Muscle of arm (tissue), 14 donors: Measurements from ENCODE around the gene FOSL2. TPM values are rescaled to one million over a fixed set of nuclear protein-coding genes. Genes with fewer than 3 reads are reported as not detected.

ENCODE experiments used
- DNase-seq: peaks from one replicate; pipeline ENCODE4 v3.0.0-alpha.2; 2013
- long read RNA-seq, 11 donors: transcript quantifications; one replicate each; lab custom pipeline, GENCODE V29; 2026
- polyA plus RNA-seq, 12 donors: library from polyadenylated mRNA; unstranded; fragments of 120-200 nt; gene quantifications; one replicate each; pipeline ENCODE4 v1.2.1, GENCODE V29; 2013; ENCODE audit not compliant: insufficient read length in 12 of 12

Gene FOSL2
- 10 to 100 TPM in 10 of 12 donors, 1 to 10 TPM in 1, not detected in 1; 9.8 to 65.4 (median 16.5) TPM for polyA plus RNA-seq
- long read RNA-seq, donor 1, full-length matches to known transcripts, result 8 of 22 reads
- long read RNA-seq, donor 1, partial matches to known transcripts, result 14 of 22 reads
- long read RNA-seq, donor 1, other reads (novel, unspliced or antisense), result 0 of 22 reads
- long read RNA-seq, donor 2, full-length matches to known transcripts, result 4 of 4 reads
- long read RNA-seq, donor 2, partial matches to known transcripts, result 0 of 4 reads
- long read RNA-seq, donor 2, other reads (novel, unspliced or antisense), result 0 of 4 reads
- long read RNA-seq, donor 3, full-length matches to known transcripts, result 3 of 3 reads
- long read RNA-seq, donor 3, partial matches to known transcripts, result 0 of 3 reads
- long read RNA-seq, donor 3, other reads (novel, unspliced or antisense), result 0 of 3 reads
- long read RNA-seq, donor 4, full-length matches to known transcripts, result 2 of 2 reads
- long read RNA-seq, donor 4, partial matches to known transcripts, result 0 of 2 reads
- long read RNA-seq, donor 4, other reads (novel, unspliced or antisense), result 0 of 2 reads
- long read RNA-seq, donor 5, full-length matches to known transcripts, result 8 of 8 reads
- long read RNA-seq, donor 5, partial matches to known transcripts, result 0 of 8 reads
- long read RNA-seq, donor 5, other reads (novel, unspliced or antisense), result 0 of 8 reads
- long read RNA-seq, donor 6, full-length matches to known transcripts, result 3 of 3 reads
- long read RNA-seq, donor 6, partial matches to known transcripts, result 0 of 3 reads
- long read RNA-seq, donor 6, other reads (novel, unspliced or antisense), result 0 of 3 reads
- long read RNA-seq, donor 7, full-length matches to known transcripts, result 1 of 1 reads
- long read RNA-seq, donor 7, partial matches to known transcripts, result 0 of 1 reads
- long read RNA-seq, donor 7, other reads (novel, unspliced or antisense), result 0 of 1 reads
- long read RNA-seq, donor 8, full-length matches to known transcripts, result 5 of 5 reads
- long read RNA-seq, donor 8, partial matches to known transcripts, result 0 of 5 reads
- long read RNA-seq, donor 8, other reads (novel, unspliced or antisense), result 0 of 5 reads
- long read RNA-seq, donor 9, full-length matches to known transcripts, result 8 of 8 reads
- long read RNA-seq, donor 9, partial matches to known transcripts, result 0 of 8 reads
- long read RNA-seq, donor 9, other reads (novel, unspliced or antisense), result 0 of 8 reads
- long read RNA-seq, donor 10, full-length matches to known transcripts, result 5 of 5 reads
- long read RNA-seq, donor 10, partial matches to known transcripts, result 0 of 5 reads
- long read RNA-seq, donor 10, other reads (novel, unspliced or antisense), result 0 of 5 reads
- long read RNA-seq, donor 11, result 0 reads

DNA sequence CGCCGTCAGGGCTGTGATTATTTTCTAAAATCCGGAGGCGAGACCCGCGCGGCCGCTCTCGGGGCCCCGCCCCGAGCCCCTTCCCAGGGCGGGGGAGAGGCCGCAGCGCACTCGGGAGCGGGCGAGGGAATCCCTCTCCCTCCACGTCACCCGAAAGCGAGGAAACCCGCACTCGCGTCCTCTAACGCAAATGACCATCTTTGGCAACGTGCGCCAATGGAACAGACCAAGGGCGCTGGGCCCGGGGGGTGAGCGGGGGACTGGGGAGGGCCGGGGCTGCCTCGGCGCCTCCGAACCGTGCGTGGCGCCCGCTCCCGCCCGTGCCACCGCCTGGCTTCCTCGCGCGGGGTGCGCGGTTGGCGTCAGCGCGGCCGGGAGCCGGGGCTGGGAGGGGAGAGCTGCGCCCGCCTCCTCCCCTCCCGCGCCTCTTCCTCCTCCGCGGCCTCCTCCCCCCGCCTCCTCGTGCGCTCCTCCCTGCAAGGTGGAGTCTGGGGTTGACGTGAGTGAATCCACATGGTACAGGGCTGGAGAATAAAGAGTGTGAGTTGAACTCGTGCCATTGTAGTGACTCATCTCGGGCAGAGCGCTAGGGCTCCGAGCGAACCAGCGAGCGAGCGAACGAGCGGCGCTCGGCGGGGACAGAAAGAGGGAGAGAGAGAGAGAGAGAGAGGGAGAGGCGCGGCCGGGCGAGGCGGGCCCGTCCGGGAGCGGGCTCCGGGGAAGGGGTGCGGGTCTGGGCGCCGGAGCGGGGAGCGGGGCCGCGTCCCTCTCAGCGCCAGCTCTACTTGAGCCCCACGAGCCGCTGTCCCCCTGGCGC is at the start of gene FOSL2:
Gene FOSL2, plus strand, starts transcription at position 562 of the 817 bp plus-strand sequence. CDS start 863 bp downstream, outside the sequence.
- peak; percentile 99 for DNase-seq

DNA sequence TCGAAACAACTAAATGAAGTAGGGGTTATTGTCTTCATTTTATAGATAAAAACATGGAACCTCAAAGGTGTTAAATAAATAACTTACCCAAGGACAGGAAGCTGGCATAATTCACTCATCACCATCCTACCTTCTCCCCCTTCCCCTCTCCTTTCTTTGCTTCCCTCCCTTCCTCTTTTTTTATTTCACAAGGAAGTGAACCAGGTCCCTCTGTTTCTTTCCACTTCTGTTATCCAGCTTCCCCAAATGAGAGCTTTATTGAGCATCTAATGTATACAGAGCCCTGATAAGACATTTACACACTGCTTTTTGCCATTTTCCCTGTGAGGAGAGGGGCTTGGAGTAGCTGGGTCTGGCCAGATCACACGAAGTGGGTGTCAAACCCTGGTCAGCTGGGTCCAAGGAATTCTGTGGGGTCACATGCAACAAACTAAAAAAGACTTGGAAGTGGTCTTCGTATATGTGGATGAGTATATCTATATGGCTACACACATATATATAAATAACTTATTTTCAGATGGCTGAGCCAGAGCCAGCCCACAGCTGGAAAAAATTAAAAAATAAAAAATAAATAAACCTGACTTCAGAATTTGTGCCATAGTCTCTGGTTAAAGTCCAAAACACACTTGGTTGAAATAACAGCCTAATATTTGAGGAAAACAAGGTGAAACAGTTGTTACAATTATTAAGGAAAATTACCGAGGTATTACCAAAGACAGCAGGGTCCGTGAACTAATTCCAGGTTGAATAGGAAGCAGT is 49.3 kb upstream of the FOSL2 start:
- no peak for DNase-seq

GRCh38 chr2:28343971-28344715 is 48.5 kb upstream of the FOSL2 start:
- DNase-seq, result no peak

- no peak for DNase-seq
Measured at GRCh38 chr2:28344756-28345373, 47.8 kb upstream of the FOSL2 start.

DNA sequence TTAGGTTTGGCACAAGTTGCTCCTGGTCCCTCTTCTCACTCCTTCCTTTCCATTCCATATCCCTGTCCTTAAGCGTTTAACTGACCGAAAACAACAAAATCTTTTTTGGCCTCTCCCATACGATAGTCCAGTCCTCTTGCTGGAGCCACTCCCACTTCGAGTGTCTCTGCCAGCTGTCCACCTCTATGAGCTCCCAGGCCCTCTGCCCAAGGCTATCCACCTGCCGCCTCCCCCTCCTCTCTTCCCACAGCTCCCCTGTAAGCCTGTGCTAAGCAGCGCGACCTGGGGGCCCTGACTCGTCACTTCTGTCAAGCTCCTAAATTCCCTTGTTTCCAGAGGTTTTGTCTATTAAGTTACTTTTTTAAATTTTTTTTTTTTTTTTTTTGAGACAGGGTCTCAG is 47.0 kb upstream of the FOSL2 start:
- no peak for DNase-seq

DNA sequence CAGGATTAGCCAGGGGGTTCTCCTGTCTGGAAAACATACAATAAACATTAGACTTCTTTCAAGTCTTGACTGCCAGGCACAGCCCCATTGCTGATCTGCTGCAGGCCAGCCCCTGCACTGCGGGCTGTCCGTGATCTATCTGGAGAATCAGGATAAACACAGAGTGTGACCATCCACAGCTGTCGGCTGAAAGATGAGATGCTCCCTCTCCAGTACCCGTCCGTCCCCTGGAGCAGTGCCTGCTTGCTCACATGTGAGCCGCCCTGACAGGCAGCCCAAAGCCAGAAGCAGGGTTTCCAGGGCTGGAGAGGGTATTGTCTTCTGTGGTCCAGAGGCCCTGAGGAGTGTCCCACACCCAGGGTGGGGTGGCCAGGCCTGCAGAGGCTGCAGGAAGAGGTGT is 46.1 kb upstream of the FOSL2 start:
- no peak for DNase-seq

GRCh38 chr2:28347193-28347592 is 45.5 kb upstream of the FOSL2 start:
- DNase-seq, result no peak

DNA sequence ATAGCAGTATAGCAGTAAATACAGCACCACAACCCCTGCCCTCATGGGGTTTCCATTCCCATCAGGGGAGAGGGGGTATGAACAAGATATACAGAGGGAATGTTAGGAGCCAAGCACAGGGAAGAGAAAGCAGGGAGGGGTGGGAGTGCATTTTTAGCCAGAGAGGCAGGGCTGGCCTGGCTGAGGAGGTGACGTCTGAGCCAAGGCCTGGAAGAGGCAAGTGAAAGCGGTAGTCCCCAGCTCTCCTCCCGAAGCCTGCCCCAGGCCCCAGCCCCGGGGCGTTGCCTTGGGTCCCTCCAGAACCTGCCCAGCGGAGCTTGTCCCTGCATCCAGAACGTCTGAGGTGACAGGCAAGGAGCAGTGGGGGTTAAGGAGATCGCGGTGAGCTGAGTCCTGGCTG is 45.1 kb upstream of the FOSL2 start:
- DNase-seq, result no peak

GRCh38 chr2:28348149-28348567 is 44.5 kb upstream of the FOSL2 start:
- no peak for DNase-seq

- no peak for DNase-seq
Measured at GRCh38 chr2:28348921-28349320, 43.7 kb upstream of the FOSL2 start.

- DNase-seq, result no peak
Measured at GRCh38 chr2:28349546-28350165, 43.0 kb upstream of the FOSL2 start.

DNA sequence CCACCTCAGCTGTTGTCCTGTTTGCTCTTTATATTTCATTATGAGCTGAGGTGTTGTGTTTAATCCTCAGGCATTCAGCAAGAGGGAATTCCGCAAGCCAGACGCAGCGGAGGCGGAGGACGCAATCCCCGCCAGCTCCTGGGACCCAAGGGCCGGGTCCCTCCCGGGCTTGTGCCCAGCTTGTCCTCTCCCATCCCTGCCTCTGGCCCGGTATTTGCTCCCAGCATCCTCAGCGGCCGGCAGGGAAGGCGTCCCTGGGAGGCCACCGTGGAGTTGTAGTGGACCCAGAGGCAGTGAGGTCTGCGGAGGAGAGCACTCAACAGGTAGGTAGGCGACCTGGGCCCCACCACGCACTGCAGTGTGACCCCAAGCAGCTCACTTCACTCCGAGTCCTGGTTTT is 42.5 kb upstream of the FOSL2 start:
- DNase-seq, result no peak

GRCh38 chr2:28350791-28351285 is 41.8 kb upstream of the FOSL2 start:
- no peak for DNase-seq

DNA sequence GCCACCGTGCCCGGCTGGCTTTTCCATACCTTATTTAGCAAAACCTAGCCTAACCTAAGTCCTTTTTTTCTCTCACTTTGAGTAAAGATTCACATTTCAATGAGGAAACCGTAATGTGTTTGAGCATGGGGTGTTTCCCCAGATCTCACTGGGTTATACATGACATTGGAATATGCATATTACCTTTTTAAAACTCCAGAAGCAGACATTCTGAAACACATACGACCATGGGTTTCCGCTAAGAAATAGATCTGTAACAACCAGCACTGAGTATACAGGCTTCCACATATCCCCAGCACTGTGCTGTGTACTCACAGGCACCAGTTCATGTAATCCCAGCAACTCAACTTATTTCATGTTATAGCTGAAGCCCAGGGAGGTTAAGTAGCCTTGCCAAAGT is 41.0 kb upstream of the FOSL2 start:
- DNase-seq, result no peak

DNA sequence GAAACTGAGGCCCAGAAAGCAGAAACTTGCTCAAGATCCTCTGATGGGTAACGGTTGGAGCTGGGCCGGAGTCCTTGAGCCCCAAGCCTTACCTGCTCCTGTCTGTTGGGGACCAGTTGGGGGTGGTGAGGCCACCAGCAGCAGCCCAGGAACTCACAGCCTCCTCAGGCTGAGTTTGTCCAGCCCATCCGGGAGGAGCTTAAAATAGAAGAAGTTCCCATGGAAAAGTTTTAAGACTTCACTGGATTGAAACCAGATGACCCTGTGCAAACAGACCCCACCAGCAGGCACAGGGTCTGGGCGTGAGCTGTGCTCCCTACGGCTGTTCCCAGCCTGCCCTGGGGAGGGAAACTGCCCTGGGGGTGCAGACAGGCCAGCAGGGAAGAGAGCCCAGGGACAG is 40.6 kb upstream of the FOSL2 start:
- DNase-seq, result no peak

GRCh38 chr2:28352610-28353195 is 40.0 kb upstream of the FOSL2 start:
- no peak for DNase-seq

DNA sequence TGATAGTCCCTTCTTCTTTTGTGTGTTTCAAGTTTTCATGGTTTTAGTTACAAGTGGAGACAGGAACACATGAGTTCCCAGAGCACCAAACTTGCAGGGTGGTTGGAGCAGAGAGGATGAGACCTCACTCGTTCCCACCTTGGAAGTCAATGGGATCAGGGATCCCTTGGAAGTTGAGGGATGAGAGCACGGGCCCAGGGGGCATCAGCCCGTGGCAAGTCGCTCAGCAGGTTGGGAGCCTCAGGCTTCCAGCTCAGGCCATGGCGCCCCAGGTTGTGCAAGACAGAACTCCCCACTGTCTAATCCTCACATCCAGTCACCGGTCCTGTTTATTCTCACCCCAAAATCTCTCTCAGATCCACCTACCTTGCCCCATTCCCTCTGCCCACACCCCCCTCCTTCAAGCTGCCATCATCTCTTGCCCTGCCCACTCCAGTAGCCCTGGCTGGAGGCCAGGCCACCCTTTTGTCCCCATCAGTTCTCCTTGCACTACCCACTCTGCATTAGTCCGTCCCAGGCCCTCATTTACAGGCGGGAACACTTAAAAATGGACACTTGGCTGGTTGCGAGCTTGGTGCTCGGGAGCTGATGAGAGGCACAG is 37.6 kb upstream of the FOSL2 start:
- DNase-seq, result no peak
